HG03159 (cell line): ENCODE data around the gene TANC1.

Source experiments
- ATAC-seq: cut with Tn5 transposase; IDR thresholded peaks from one replicate; pipeline ENCODE4 v1.9.1; 2021; ENCODE audit warnings: mild to moderate bottlenecking, moderate library complexity; ENCODE audit not compliant: unreplicated experiment

The TANC1 gene

GRCh38 chr2:159053161-159054031 is 85.0 kb downstream of the TANC1 start:
- ATAC-seq = no peak

- ATAC-seq = no peak
Observed at GRCh38 chr2:159054032-159054334, 85.5 kb downstream of the TANC1 start.

GRCh38 chr2:159054985-159055384 is 86.5 kb downstream of the TANC1 start:
- ATAC-seq = no peak

- ATAC-seq = no peak
Observed at GRCh38 chr2:159060518-159060917, 92.1 kb downstream of the TANC1 start.

GRCh38 chr2:159063677-159064076 is 95.2 kb downstream of the TANC1 start:
- ATAC-seq = no peak

GRCh38 chr2:159064446-159065301 is 96.2 kb downstream of the TANC1 start:
- no peak for ATAC-seq

GRCh38 chr2:159065313-159065712 is 96.9 kb downstream of the TANC1 start:
- no peak for ATAC-seq

GRCh38 chr2:159065891-159066290 is 97.5 kb downstream of the TANC1 start:
- no peak for ATAC-seq

GRCh38 chr2:159066541-159067156 is 98.2 kb downstream of the TANC1 start:
- no peak for ATAC-seq

- ATAC-seq = no peak
Observed at GRCh38 chr2:159067971-159068370, 99.5 kb downstream of the TANC1 start.

GRCh38 chr2:159069229-159069628 is 100.8 kb downstream of the TANC1 start:
- ATAC-seq = no peak

GRCh38 chr2:159070235-159070634 is 101.8 kb downstream of the TANC1 start:
- no peak for ATAC-seq

- no peak for ATAC-seq
Observed at GRCh38 chr2:159071190-159071915, 102.9 kb downstream of the TANC1 start.

- ATAC-seq = no peak
Observed at GRCh38 chr2:159072795-159073194, 104.4 kb downstream of the TANC1 start.

GRCh38 chr2:159073256-159073655 is 104.8 kb downstream of the TANC1 start:
- no peak for ATAC-seq

GRCh38 chr2:159074605-159075004 is 106.2 kb downstream of the TANC1 start:
- ATAC-seq = no peak

- no peak for ATAC-seq
Observed at GRCh38 chr2:159075727-159076126, 107.3 kb downstream of the TANC1 start.

GRCh38 chr2:159076241-159076640 is 107.8 kb downstream of the TANC1 start:
- no peak for ATAC-seq

- no peak for ATAC-seq
Observed at GRCh38 chr2:159077869-159078268, 109.4 kb downstream of the TANC1 start.

GRCh38 chr2:159078443-159078842 is 110.0 kb downstream of the TANC1 start:
- ATAC-seq = no peak

- ATAC-seq = no peak
Observed at GRCh38 chr2:159080641-159081040, 112.2 kb downstream of the TANC1 start.
